Stimulated activated CD8-positive, alpha-beta memory T cell treated with anti-CD3 and anti-CD28 coated beads, Interleukin-12 subunit alpha, Interleukin-12 subunit beta, amount 100 ng/mL, for 24 hours (primary cell): ENCODE results near the gene HVCN1.

Experiments
- DNase-seq: peaks from one replicate; pipeline ENCODE4 v3.0.0-alpha.2; 2020; ENCODE audit errors: extremely low read depth

HVCN1 gene

GRCh38 chr12:110699591-110700445, 10.9 kb upstream of the HVCN1 start:
- DNase-seq: no peak

- DNase-seq: peak; percentile 33
Observed at GRCh38 chr12:110698171-110698902, 9.4 kb upstream of the HVCN1 start.

DNA sequence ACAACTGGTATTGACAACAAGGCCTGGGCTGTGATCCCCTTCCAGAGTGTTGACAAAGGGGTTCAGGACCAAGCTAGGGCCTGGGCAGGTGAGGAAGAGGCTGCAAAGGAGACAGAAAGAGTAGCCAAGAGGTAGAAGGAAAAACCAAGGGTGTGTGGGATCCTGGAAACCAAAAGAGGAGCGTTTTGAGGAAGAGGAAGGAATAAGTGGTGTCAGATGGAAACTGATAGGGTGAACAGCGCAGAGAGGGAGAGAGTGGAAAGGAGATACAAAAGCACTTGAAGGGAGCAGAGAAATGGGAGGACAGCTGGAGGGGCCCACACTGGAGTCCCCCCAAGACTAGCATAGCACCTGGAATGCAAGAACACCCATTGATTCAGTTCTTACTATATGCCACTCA, 8.3 kb upstream of the HVCN1 start:
- DNase-seq: no peak

- DNase-seq: no peak
Observed at GRCh38 chr12:110696283-110696682, 7.4 kb upstream of the HVCN1 start.

DNA sequence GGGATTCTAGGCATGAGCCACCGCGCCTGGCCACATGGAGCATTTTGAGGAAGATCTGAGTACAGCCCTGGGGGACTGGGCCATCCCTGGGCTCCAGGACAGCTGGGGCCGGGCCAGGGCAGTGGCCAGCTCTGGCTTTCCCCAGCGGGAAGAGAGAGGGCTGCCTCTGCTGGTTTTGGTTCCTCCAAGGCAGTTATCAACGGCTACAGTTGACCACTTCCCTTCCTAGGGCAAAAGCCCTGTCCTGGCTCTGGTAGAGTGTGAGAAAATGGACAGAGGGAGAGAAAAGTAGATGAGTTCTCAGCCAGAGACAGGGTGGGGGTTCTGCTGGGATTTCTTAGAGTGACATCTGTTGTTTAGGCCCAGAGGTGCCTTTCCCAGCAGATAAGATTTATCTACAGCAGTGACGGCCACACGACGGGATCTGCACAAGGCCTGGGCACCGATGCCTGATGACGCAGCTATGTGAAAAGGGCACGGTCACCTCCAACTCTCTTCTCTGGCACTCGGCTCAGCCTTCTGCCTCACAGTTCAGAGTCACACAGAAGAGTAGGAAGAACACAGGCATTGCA, 5.5 kb upstream of the HVCN1 start:
- no peak for DNase-seq

GRCh38 chr12:110693731-110694130, 4.8 kb upstream of the HVCN1 start:
- DNase-seq: no peak

DNA sequence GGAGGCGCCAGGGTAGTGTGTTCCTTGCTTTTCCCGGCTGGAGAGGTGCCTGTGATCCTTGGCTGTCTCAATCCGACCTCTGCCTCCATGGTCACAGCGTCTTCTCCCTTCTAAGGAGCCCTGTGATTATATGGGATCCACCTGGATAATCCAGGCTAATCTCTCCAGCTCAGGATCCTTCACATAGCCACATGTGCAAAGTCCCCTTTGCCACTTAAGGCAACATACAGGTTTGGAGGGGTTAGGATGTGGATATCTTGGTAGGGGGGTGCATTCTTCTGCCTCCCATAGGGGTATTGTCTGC, 1.2 kb upstream of the HVCN1 start:
- no peak for DNase-seq

DNA sequence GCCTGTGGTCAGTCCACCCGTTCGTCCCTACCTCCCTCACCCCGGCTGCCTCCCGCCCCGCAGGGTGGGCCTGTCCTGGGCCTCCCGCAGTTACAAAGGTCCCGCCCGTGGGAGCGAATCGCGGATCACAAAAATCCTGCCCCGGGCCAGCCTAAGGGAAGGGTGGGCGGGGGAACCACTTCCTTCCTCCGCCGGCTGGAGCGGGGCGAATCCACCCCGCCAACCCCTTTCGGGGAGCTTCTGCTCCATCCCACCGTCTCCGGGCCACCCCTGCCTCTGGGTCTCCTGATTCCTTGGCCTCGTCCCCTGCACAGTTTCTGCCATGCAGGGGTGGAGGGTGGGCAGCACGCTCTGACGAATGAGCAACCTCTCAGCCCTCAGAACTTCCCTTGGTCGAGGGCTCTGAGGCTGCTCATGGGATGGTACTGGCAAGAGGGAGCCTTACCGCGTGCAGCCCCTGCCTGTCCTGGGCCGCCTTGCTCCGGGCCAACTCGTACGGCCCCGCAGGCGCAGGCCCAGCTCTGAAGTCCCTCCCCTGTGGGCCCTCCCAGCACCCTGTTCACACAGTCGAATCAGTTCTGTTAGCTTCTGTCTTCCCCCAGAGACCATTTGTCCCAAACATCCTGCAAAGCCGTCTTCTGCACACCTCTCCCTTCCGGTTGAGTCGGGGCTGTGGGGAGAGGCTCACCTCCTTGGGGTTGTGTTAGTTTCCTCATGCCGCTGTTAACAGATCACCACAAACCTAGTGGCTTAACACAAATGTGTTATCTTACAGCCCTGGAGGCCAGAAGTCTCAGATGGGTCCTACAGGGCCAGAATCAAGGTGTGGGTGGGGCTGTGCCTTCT, 589 bp upstream of the HVCN1 start:
- DNase-seq: peak; percentile 15

DNA sequence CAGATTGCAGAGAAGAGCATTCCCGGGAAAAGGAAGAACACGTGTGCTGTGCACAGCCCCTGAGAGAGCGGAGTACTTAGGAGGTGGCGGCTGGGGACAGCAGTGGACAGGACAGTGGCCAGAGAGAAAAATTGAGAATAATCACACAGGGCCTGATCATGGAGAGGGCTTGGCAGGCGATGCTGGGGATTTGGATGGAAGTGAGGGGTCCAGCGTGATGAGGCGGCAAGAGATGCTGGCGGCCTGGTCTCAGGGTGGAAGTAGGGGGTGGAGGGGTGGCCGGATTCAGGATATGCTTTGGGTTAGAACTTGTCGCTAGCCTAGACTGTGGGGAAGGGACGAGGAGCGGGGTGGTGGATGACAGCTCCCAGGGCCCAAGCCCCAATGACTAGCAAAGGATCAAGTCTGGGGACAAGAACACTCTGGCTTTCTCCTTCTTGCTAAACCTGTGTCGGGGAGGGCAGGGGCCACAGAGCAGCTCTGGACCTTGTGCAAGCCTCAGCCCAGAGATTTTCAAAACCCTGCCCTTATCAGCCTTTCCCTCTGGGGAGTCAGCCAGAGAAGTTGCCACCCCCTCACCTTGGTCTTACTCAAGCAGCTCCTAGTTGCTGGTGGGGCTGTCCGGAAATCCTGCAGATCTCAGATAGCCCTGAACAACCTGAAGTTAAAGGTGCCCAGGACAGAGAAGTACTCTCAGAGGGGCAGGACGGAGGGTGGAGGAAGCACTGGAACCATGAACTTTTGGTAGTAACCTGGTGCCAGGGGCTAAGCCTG, 1.3 kb downstream of the HVCN1 start:
- no peak for DNase-seq

DNA sequence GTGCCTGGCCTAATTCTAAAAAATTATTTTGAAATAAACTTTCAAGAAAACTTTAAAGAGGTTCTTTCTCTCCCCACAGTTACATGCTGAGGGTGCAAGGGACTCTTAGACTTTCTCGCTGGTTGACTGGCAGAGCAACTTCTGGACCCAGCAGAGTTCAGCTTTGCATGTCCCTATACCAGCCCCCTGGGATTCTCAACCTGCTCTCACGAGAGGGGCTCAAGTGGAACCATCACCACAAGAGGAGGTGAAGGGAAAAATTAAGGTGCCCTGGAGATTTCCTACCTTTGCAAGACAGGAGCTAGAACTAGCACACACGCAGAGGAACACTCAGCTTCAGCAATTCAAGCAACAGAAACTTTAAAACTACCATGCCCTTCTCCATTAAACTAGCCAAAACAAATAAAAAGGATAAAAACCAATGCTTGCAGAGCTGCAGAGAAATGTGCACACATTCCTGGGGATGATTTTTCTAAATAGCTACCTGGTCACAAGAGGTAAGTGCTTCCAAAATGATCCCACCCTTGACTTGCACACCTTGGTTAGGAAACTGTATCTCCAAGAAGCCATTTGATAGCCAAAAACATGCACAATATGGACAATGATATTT, 2.5 kb downstream of the HVCN1 start:
- no peak for DNase-seq

GRCh38 chr12:110684312-110684836, 4.5 kb downstream of the HVCN1 start:
- no peak for DNase-seq

GRCh38 chr12:110683888-110684287, 5.0 kb downstream of the HVCN1 start:
- no peak for DNase-seq

GRCh38 chr12:110680032-110680431, 8.9 kb downstream of the HVCN1 start:
- DNase-seq: no peak

DNA sequence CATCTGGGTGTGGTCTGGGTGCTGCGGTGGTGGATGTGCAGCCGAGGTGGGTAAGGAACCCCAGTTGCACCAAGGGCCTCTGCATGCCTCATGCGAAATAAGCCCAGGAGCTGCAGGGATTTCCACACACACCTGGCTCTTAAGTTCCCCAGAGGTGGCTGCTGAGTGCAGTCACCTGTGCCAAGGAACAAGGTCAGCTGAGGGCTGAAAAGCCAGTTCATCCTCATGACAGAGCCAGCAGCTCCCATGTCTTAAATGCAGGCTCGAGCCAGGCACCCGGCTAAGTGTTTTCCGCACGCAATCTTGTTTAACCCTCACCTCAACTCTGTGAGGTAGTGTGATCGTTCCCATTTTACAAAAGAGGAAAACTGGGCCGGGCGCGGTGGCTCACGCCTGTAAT, 9.7 kb downstream of the HVCN1 start:
- DNase-seq: no peak

- no peak for DNase-seq
Observed at GRCh38 chr12:110677982-110678381, 10.9 kb downstream of the HVCN1 start.

GRCh38 chr12:110677206-110677911, 11.6 kb downstream of the HVCN1 start:
- DNase-seq: no peak

DNA sequence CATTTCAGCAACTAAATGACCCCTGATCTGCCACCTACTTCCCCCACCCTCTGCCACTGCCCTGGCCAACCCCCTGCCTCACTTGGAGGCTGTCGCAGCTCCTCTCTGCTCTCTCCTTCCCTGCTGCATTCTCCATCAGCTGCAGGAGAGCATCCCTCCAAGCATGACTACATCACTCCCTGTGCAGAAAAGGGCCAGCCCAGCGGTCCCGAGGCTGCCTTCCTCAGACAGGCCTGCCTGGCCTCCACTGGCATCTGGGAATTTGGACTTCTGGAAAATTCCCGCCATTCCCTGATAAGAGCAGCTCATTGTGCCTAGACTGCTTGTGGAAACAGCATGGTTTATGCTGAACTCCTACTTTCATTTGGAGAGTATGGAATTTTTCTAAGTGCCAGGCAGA, 12.7 kb downstream of the HVCN1 start:
- DNase-seq: no peak

GRCh38 chr12:110670161-110670701, 18.7 kb downstream of the HVCN1 start:
- DNase-seq: no peak

GRCh38 chr12:110669193-110669502, 19.8 kb downstream of the HVCN1 start:
- no peak for DNase-seq
